Left renal cortex interstitium (tissue), 4 donors: ENCODE measurements around the gene PRG2. TPM values are rescaled to one million over a fixed set of nuclear protein-coding genes. Genes with fewer than 3 reads are reported as not detected.

ENCODE experiments used
- DNase-seq, 4 donors: peaks; one replicate each; pipeline ENCODE4 v3.0.0-alpha.2; 2013; ENCODE audit warnings: low read depth in 4 of 4, low spot score in 2 of 4, missing footprints in 1 of 4
- polyA plus RNA-seq, 4 donors: library from polyadenylated mRNA; unstranded; fragments of 120-200 nt; gene quantifications; one replicate each; pipeline ENCODE4 v1.2.1, GENCODE V29; 2013; ENCODE audit not compliant: insufficient read length in 4 of 4

Gene PRG2
- 1 to 10 TPM in 2 of 4 donors, under 1 TPM in 2; 0.22 to 3.1 (median 1.1) TPM for polyA plus RNA-seq

- no peak for DNase-seq
Measured at GRCh38 chr11:57390535-57390934, at the start of gene PRG2. Gene PRG2 (minus strand): TSS chr11:57390650. CDS start chr11:57389944, 706 bp downstream.

- no peak for DNase-seq
Measured at GRCh38 chr11:57439786-57440185, 49.3 kb upstream of the PRG2 start.

DNA sequence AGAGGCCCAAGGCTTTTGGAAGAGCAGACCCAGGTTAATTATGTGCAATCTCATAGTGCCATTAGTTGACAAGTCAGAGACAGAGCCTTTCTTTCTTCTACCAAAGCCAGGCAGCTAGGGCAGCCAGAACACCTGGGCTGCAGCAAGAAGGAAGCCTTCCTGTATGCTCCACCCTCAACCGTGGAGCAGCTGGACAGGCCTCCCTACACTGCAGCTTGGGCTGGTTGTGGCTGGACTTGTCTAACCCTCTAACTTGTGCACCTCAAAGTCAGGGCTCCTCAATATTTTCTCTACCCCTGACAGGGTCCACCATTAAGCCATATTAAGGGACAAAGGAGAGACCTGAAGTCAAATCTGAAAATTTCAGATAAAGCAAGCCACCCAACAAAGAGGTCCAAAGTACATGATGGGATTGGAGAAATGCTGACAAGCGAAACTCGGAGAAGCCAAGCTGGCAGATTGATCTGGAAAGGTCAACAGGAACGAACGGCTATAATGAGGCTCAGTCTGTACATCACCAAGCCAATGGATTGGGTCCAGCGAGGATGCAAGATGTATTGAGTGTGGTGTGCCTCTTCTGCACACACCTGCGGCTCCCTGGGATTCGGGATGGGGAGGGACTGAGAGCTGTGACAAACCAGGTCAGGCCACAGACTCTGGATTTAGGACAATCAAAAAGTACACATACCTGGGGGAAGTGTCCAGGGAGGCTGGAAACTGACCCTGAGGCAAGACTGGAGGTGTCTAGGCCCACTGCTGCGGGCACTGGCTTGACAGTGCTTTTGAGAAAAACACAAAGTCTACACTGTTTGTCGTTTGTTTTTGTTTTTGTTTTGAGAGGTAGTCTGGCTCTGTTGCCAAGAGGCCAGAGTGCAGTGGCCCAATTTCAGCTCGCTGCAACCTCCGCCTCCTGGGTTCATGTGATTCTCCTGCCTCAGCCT, 48.2 kb upstream of the PRG2 start:
- no peak for DNase-seq

DNA sequence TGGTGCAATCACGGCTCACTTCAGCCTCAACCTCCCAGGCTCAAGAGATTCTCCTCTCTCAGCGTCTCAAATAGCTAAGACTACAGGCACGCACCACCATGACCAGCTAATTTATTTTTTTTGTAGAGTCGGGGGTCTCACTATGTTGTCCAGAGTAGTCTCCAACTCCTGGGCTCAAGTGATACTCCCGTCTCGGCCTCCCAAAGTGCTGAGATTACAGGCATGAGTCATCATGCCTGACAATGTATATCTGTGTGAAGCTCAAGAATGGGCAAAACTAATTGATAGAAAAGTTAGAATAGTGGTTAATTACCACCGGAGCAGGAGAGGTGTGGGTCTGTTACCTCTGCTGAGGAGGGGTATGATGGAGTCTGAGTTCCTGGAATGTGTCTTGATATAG, 45.6 kb upstream of the PRG2 start:
- DNase-seq: no peak

- no peak for DNase-seq
Measured at GRCh38 chr11:57434640-57435546, 44.4 kb upstream of the PRG2 start.

GRCh38 chr11:57432714-57433163, 42.3 kb upstream of the PRG2 start:
- DNase-seq: no peak

- DNase-seq: no peak
Measured at GRCh38 chr11:57432149-57432561, 41.7 kb upstream of the PRG2 start.

- DNase-seq: no peak
Measured at GRCh38 chr11:57430952-57431351, 40.5 kb upstream of the PRG2 start.

GRCh38 chr11:57429946-57430345, 39.5 kb upstream of the PRG2 start:
- no peak for DNase-seq

DNA sequence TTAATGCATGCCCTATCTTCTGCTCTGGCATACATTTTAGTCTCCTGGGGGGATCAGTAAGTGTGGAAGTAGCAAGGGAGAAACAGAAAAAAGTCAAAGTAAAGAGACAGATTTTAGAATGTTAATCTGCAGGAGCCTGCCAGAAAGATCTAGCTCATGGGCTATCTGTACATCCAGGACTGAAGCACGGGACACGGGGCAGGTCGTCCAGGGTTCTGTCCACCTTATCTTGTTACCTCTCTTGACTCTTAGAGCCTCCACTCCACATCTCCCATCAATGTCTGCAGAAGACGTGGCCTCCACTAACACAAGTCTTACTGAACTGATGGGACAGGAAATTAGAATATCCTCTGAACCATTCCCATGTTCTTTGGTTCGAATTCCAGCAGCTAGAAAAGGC, 38.2 kb upstream of the PRG2 start:
- DNase-seq: no peak

DNA sequence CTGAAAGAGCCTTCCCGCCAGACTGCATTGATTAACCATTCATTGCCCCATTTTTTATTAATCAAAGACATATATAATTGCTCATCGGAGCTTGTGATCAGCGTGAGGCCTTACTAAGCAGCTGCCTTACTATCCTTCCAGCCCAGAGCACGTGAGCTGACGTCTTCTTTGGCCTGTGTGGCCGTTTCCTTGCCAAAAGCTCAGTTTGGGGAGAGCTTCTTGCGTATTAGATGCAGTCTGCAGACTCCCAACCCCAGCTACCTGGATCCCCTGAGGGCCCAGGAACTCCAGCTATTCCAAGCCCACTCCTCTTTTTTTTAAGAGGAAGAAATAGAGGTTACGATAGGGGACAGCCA, 37.3 kb upstream of the PRG2 start:
- DNase-seq: no peak

DNA sequence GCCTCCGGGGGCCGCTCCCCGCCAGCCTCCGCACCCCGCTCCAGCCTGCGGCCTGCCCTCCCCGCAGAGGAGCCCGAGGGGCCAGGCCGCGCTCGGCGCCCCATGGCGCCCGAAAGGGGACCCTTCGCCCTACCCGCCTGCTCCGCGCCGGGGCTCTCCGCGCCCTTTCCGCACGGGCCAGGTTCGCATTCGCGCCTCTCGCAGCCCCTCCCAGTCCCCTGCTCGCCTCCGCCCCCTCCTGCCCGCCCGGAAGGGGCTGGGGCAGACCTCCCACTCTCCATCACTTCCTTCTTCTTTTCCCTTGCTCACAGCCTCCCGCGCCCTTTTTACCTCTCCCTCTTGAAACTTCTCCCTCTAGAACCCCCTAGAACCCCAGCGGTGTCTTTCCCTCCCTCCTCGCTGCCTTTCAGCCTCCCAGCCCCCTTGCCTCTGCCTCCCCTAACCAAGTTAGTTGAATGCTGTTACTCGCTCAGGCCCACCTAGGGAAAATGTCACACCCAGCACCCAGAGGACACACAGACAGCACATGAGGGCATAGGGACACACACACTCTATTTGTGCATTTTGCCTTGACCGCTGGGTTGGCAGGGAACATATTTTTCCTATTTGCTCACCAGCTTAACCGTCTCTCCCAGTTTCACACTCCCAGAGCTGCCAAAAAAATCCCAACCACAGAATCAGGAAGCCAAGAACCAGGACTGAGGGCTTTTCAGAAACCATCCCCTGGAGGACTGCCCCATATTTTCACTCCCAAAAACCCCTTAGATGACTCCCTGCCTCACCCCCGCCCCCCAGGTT, 36.7 kb upstream of the PRG2 start, which contains the start of gene SLC43A3:
Gene SLC43A3 (minus strand): TSS at position 193 of the 798 bp plus-strand sequence. CDS start 949 bp downstream, outside the sequence.
- peak in 2 of 4 donors; percentile 30 to 40 for DNase-seq

DNA sequence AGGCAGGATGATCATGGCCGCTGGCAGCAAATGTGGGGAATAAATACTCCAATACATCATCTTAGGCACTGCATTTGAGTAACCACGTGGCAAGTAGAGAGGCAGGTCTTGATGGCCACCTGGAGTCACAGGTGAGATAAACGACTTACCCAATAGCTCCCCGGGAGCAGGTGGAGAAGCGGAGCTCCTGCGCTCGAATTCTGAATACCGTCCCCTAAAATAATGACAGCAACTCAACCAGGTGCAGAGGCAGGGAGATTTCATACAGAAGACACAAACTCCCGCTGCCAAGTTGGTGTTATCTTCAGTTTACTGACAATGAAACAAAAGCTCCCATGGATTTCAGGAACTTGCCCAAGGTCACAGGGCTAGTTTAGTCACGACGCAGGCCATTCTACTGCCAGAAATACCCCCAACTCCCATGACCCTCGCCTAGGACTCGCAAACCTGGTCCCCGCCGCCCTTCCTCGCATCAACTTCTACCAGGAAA, 36.0 kb upstream of the PRG2 start:
- DNase-seq: no peak

DNA sequence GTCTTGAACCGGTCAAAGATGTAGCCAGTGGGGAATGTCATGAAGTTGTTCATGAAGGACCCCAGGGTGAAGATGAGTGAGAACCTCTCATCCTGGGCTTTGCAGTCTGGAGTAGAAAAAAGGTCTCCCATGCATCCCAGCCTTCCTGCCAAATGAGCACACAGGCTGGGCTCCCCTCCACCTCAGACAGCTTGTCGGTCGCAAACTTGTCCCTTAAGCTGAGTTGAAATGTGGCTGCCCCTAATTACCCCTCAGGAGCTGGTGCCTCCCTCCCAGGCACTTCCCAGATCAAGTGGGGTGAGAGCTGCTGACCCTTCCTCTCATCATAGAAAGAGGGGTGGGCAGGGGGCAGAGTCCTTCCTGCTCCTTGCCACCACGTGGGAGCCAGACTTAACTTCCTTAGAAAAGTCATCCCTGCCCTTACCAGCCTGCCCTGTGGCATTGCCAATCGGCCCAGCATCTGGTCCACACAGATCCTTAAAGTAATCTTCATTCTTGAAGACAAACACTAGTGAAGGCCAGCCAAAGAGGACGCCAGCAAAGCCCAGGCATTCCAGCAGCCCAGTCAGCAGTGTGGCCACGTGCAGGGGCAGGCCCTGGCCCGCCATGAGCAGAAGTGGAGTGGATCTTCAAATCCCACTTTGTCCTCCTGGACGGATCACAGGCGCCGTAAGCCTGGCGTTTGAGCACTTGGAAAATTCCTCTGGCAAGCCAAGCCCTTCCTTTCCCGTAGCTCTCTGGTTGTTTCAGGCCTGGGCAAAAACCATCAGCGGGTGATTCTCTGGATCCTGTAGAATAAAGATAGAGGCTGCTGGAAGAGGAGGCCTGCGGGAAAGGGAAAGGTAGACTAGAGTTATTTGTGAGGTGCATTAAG, 35.4 kb upstream of the PRG2 start:
- DNase-seq: no peak

- no peak for DNase-seq
Measured at GRCh38 chr11:57424792-57425564, 34.5 kb upstream of the PRG2 start.

DNA sequence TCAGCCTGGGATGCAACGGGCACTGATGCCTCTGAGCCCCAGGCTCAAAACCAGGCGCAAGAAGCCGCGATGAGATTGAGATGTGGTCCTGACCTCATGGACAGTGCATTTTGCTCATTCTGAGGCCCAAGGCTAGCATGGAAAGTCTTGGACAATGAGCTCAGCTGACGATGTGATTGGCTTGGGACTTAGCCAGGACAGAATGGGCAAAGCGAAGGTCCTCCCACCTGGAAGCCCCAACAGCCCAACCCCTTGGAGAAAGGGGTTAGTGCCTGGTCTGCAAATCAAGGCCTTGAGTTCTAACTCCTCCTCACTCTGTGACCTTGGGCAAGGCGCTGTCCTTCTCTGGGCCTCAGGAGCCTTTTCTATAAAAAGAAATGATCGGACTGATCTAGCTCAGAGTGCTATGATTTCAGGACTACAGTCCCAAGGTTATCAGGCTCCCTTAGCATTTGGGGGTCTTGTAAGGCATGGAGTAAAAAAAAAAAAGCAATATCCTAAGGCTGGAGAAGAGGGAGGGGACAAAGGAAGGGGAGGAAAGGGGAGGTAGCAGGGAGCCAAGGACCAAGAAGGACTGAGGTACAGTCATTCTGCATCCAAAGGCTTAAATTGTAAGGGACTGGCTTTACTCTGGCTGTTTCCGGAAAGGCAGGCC, 33.8 kb upstream of the PRG2 start:
- no peak for DNase-seq

GRCh38 chr11:57422669-57423068, 32.2 kb upstream of the PRG2 start:
- no peak for DNase-seq

DNA sequence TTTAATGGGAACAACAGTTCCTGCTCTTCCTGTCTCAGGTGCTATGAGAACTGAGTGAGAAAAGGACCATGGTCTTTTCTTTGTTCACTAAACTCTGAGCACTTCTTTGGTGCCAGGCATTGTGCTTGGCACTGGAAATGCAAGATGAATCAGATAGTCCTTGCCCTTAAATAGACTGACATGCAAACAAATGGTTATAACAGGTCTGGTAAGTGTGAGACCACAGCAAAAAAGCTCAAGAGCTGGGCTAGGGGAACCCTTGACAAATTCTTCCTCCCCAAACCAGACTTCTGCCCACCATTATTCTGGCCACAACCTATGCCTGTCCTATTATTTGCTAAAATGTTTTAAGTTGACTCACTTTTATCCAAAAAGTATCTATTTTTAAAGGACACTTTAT, 31.4 kb upstream of the PRG2 start:
- DNase-seq: no peak
